NCI-H446 (cell line): Measurements from ENCODE around the gene TNFSF18.

Experiments
- DNase-seq, 2 experiments: peaks; one replicate each; lab custom pipeline; 2025; lab: John Stamatoyannopoulos, UW

Gene TNFSF18

GRCh38 chr1:173038875-173039554 lies 11.7 kb downstream of the TNFSF18 start:
- DNase-seq = no peak

- no peak for DNase-seq
These were observed 26.2 kb downstream of the TNFSF18 start for GRCh38 chr1:173024543-173024942.

GRCh38 chr1:173023343-173023742 lies 27.4 kb downstream of the TNFSF18 start:
- DNase-seq = no peak

GRCh38 chr1:173020138-173020750 lies 30.5 kb downstream of the TNFSF18 start:
- no peak for DNase-seq

GRCh38 chr1:173017792-173018191 lies 32.9 kb downstream of the TNFSF18 start:
- DNase-seq = no peak

GRCh38 chr1:173016419-173016818 lies 34.3 kb downstream of the TNFSF18 start:
- DNase-seq = no peak

GRCh38 chr1:173015629-173016028 lies 35.1 kb downstream of the TNFSF18 start:
- no peak for DNase-seq

GRCh38 chr1:173014160-173014559 lies 36.6 kb downstream of the TNFSF18 start:
- DNase-seq = no peak

GRCh38 chr1:173012126-173012525 lies 38.6 kb downstream of the TNFSF18 start:
- DNase-seq = no peak

GRCh38 chr1:173009597-173009996 lies 41.1 kb downstream of the TNFSF18 start:
- DNase-seq = no peak

GRCh38 chr1:173005196-173005864 lies 45.4 kb downstream of the TNFSF18 start:
- no peak for DNase-seq

- DNase-seq = no peak
These were observed 47.6 kb downstream of the TNFSF18 start for GRCh38 chr1:173002891-173003838.

GRCh38 chr1:172999349-172999748 lies 51.4 kb downstream of the TNFSF18 start:
- no peak for DNase-seq

- DNase-seq = no peak
These were observed 52.8 kb downstream of the TNFSF18 start for GRCh38 chr1:172997941-172998361.

GRCh38 chr1:172993640-172994039 lies 57.1 kb downstream of the TNFSF18 start:
- DNase-seq = no peak

GRCh38 chr1:172991674-172992400 lies 58.9 kb downstream of the TNFSF18 start:
- no peak for DNase-seq

- no peak for DNase-seq
These were observed 60.0 kb downstream of the TNFSF18 start for GRCh38 chr1:172990598-172991215.
